ENCODE results near the gene HOXB5.
A peak's percentile ranks its signal among the peaks of the same experiment; 100 is the strongest.

HOXB5 gene

DNA sequence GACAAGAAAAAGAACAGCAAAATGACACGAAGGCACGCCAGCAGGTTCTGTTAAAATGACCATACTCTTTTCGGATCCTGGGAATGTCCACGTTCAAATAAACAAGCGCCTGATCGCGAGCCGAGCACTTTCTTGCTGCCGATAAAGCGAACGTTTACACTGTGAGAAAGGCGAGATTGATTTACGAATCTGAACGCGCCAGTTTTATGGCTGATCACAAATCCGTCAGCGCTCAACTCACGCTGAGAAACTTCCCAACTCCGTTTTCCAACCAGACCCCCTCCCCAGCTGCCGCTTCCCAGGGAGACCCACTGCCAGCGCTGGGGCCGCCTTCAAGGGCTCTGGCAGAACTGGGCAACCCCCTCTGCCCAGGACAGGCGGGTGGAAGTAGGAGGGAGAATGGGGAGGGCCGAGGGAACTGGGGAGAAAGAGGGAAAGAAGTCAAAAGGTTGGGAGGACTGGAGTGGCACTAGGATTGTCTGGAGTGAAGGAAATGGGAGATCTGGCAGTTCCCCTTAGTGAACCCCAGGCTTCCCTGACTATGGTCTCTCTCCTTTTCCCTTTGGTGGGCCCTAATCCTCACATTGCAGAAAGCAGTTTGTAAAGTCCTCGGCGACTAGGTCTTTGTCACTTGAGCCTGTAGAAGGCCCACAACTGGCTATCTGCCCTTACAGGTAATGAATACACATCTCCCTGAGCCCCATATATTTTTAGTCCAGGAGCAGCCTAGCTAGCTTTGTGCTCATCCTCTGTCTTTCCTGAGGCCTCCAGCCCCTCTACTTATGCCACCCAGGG is 22.4 kb downstream of the HOXB5 start (continued):
- TF ChIP-seq, protein P1, sequence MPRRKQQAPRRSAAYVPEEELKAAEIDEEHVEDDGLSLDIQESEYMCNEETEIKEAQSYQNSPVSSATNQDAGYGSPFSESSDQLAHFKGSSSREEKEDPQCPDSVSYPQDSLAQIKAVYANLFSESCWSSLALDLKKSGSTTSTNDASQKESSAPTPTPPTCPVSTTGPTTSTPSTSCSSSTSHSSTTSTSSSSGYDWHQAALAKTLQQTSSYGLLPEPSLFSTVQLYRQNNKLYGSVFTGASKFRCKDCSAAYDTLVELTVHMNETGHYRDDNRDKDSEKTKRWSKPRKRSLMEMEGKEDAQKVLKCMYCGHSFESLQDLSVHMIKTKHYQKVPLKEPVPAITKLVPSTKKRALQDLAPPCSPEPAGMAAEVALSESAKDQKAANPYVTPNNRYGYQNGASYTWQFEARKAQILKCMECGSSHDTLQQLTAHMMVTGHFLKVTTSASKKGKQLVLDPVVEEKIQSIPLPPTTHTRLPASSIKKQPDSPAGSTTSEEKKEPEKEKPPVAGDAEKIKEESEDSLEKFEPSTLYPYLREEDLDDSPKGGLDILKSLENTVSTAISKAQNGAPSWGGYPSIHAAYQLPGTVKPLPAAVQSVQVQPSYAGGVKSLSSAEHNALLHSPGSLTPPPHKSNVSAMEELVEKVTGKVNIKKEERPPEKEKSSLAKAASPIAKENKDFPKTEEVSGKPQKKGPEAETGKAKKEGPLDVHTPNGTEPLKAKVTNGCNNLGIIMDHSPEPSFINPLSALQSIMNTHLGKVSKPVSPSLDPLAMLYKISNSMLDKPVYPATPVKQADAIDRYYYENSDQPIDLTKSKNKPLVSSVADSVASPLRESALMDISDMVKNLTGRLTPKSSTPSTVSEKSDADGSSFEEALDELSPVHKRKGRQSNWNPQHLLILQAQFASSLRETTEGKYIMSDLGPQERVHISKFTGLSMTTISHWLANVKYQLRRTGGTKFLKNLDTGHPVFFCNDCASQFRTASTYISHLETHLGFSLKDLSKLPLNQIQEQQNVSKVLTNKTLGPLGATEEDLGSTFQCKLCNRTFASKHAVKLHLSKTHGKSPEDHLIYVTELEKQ (tag by site-specific recombination; IDR thresholded peaks at IDR 0.05; ENCODE audit: borderline replicate concordance) = peak; percentile 94
- TF ChIP-seq KLF17 (tag by site-specific recombination; IDR thresholded peaks at IDR 0.05) = peak; percentile 61; the same call in 1 of the 2 replicates
- TF ChIP-seq WT1 (tag by site-specific recombination; IDR thresholded peaks at IDR 0.05) = peak; percentile 83
- TF ChIP-seq ZNF623 (tag by site-specific recombination; IDR thresholded peaks at IDR 0.05) = no peak
- TF ChIP-seq ZNF513 (tag by site-specific recombination; IDR thresholded peaks at IDR 0.05) = no peak
- TF ChIP-seq ZNF580 (tag by site-specific recombination; IDR thresholded peaks at IDR 0.05) = peak; percentile 79
- TF ChIP-seq, protein P2, sequence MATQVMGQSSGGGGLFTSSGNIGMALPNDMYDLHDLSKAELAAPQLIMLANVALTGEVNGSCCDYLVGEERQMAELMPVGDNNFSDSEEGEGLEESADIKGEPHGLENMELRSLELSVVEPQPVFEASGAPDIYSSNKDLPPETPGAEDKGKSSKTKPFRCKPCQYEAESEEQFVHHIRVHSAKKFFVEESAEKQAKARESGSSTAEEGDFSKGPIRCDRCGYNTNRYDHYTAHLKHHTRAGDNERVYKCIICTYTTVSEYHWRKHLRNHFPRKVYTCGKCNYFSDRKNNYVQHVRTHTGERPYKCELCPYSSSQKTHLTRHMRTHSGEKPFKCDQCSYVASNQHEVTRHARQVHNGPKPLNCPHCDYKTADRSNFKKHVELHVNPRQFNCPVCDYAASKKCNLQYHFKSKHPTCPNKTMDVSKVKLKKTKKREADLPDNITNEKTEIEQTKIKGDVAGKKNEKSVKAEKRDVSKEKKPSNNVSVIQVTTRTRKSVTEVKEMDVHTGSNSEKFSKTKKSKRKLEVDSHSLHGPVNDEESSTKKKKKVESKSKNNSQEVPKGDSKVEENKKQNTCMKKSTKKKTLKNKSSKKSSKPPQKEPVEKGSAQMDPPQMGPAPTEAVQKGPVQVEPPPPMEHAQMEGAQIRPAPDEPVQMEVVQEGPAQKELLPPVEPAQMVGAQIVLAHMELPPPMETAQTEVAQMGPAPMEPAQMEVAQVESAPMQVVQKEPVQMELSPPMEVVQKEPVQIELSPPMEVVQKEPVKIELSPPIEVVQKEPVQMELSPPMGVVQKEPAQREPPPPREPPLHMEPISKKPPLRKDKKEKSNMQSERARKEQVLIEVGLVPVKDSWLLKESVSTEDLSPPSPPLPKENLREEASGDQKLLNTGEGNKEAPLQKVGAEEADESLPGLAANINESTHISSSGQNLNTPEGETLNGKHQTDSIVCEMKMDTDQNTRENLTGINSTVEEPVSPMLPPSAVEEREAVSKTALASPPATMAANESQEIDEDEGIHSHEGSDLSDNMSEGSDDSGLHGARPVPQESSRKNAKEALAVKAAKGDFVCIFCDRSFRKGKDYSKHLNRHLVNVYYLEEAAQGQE (tag by site-specific recombination; IDR thresholded peaks at IDR 0.05) = no peak
- no peak for TF ChIP-seq ZSCAN16 (tag by site-specific recombination; IDR thresholded peaks at IDR 0.05)
- TF ChIP-seq SETDB1 (IDR thresholded peaks at IDR 0.05; ENCODE audit: insufficient read length, low read length) = no peak
- no peak for TF ChIP-seq ZNF621 (tag by site-specific recombination; IDR thresholded peaks at IDR 0.05)
- TF ChIP-seq, protein P3, sequence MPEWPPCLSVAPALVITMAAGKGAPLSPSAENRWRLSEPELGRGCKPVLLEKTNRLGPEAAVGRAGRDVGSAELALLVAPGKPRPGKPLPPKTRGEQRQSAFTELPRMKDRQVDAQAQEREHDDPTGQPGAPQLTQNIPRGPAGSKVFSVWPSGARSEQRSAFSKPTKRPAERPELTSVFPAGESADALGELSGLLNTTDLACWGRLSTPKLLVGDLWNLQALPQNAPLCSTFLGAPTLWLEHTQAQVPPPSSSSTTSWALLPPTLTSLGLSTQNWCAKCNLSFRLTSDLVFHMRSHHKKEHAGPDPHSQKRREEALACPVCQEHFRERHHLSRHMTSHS (tag by site-specific recombination; IDR thresholded peaks at IDR 0.05) = peak; percentile 74
- no peak for TF ChIP-seq ZNF132 (tag by site-specific recombination; IDR thresholded peaks at IDR 0.05; ENCODE audit: borderline replicate concordance)
- TF ChIP-seq ZBTB17 (tag by site-specific recombination; IDR thresholded peaks at IDR 0.05) = peak; percentile 96
- no peak for TF ChIP-seq ZNF214 (tag by site-specific recombination; IDR thresholded peaks at IDR 0.05; ENCODE audit: borderline replicate concordance)
- no peak for TF ChIP-seq ZNF658 (tag by site-specific recombination; IDR thresholded peaks at IDR 0.05)
- TF ChIP-seq, protein P4, sequence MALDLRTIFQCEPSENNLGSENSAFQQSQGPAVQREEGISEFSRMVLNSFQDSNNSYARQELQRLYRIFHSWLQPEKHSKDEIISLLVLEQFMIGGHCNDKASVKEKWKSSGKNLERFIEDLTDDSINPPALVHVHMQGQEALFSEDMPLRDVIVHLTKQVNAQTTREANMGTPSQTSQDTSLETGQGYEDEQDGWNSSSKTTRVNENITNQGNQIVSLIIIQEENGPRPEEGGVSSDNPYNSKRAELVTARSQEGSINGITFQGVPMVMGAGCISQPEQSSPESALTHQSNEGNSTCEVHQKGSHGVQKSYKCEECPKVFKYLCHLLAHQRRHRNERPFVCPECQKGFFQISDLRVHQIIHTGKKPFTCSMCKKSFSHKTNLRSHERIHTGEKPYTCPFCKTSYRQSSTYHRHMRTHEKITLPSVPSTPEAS (tag by site-specific recombination; IDR thresholded peaks at IDR 0.05) = 0 out of 2 replicates have a peak, but pooled peaks have one; percentile 40
- TF ChIP-seq OSR2 (tag by site-specific recombination; IDR thresholded peaks at IDR 0.05) = peak; percentile 76
- no peak for TF ChIP-seq ZNF692 (tag by site-specific recombination; IDR thresholded peaks at IDR 0.05)
- no peak for TF ChIP-seq PBX3 (CRISPR knock-in tag; IDR thresholded peaks at IDR 0.05)
- TF ChIP-seq EGR2 (tag by site-specific recombination; IDR thresholded peaks at IDR 0.05; ENCODE audit: low read depth) = no peak
- no peak for TF ChIP-seq ZNF747 (tag by site-specific recombination; IDR thresholded peaks at IDR 0.05)
- no peak for TF ChIP-seq ZNF433 (tag by site-specific recombination; IDR thresholded peaks at IDR 0.05; ENCODE audit: low read depth)
- no peak for TF ChIP-seq ZNF558 (tag by site-specific recombination; IDR thresholded peaks at IDR 0.05)
